ENCODE results near the gene OTUD7B.
"Not testable (repeated sequence)": the region's sequence is repeated elsewhere in the genome, so short reads cannot be mapped to it uniquely, and the experiment has no call there.

Gene OTUD7B

GRCh38 chr1:150010393-150011115 is at the start of gene OTUD7B:
Gene OTUD7B (minus strand): TSS chr1:150010726. CDS start chr1:149977510, 33,216 bp downstream.
- DNase-seq (ENCODE audit: low read depth, low spot score), result peak; percentile 16
- peak within 1 kb of the TSS; percentile 90 for H3K27ac ChIP-seq

GRCh38 chr1:150060260-150060659 is 49.7 kb upstream of the OTUD7B start:
- H3K27ac ChIP-seq, result no peak overlapping the region
- DNase-seq (ENCODE audit: low read depth, low spot score), result no peak

GRCh38 chr1:150056407-150056806 is 45.9 kb upstream of the OTUD7B start:
- no peak for DNase-seq (ENCODE audit: low read depth, low spot score)
- no peak overlapping the region for H3K27ac ChIP-seq

- H3K27ac ChIP-seq; DNase-seq (ENCODE audit: low read depth, low spot score): not testable (repeated sequence)
Observed at GRCh38 chr1:150055507-150055906, 45.0 kb upstream of the OTUD7B start.

GRCh38 chr1:150053926-150054325 is 43.4 kb upstream of the OTUD7B start:
- no peak overlapping the region for H3K27ac ChIP-seq
- DNase-seq (ENCODE audit: low read depth, low spot score), result no peak

- H3K27ac ChIP-seq; DNase-seq (ENCODE audit: low read depth, low spot score): not testable (repeated sequence)
Observed at GRCh38 chr1:150051905-150052412, 41.4 kb upstream of the OTUD7B start.

- no peak overlapping the region for H3K27ac ChIP-seq
Observed at GRCh38 chr1:150051089-150051373, 40.5 kb upstream of the OTUD7B start.

GRCh38 chr1:150049926-150050325 is 39.4 kb upstream of the OTUD7B start:
- DNase-seq (ENCODE audit: low read depth, low spot score), result no peak
- no peak overlapping the region for H3K27ac ChIP-seq

More at GRCh38 chr1:150051089-150051373, 40.5 kb upstream of the OTUD7B start:
- DNase-seq (ENCODE audit: low read depth, low spot score), result no peak

- no peak for DNase-seq (ENCODE audit: low read depth, low spot score)
- no peak overlapping the region for H3K27ac ChIP-seq
Observed at GRCh38 chr1:150034336-150034735, 23.8 kb upstream of the OTUD7B start.

- H3K27ac ChIP-seq, result no peak overlapping the region
- DNase-seq (ENCODE audit: low read depth, low spot score), result no peak
Observed at GRCh38 chr1:150028322-150028721, 17.8 kb upstream of the OTUD7B start.

- no peak for DNase-seq (ENCODE audit: low read depth, low spot score)
- no peak overlapping the region for H3K27ac ChIP-seq
Observed at GRCh38 chr1:150024156-150024555, 13.6 kb upstream of the OTUD7B start.

GRCh38 chr1:150022357-150022756 is 11.8 kb upstream of the OTUD7B start:
- no peak overlapping the region for H3K27ac ChIP-seq
- no peak for DNase-seq (ENCODE audit: low read depth, low spot score)

GRCh38 chr1:150021191-150021694 is 10.7 kb upstream of the OTUD7B start:
- no peak for DNase-seq (ENCODE audit: low read depth, low spot score)
- no peak overlapping the region for H3K27ac ChIP-seq

- no peak overlapping the region for H3K27ac ChIP-seq
- DNase-seq (ENCODE audit: low read depth, low spot score), result no peak
Observed at GRCh38 chr1:150020711-150021110, 10.2 kb upstream of the OTUD7B start.

- peak overlapping the region; percentile 41 for H3K27ac ChIP-seq
- no peak for DNase-seq (ENCODE audit: low read depth, low spot score)
Observed at GRCh38 chr1:150018165-150018564, 7.6 kb upstream of the OTUD7B start.

GRCh38 chr1:150017206-150017750 is 6.8 kb upstream of the OTUD7B start:
- peak overlapping the region; percentile 41 for H3K27ac ChIP-seq
- peak; percentile 78 for DNase-seq (ENCODE audit: low read depth, low spot score)

GRCh38 chr1:150015651-150016131 is 5.2 kb upstream of the OTUD7B start:
- H3K27ac ChIP-seq, result no peak overlapping the region
- no peak for DNase-seq (ENCODE audit: low read depth, low spot score)

- DNase-seq (ENCODE audit: low read depth, low spot score), result no peak
- H3K27ac ChIP-seq, result no peak overlapping the region
Observed at GRCh38 chr1:150012611-150013010, 2.1 kb upstream of the OTUD7B start.

GRCh38 chr1:150009604-150010392 is 728 bp downstream of the OTUD7B start:
- H3K27ac ChIP-seq, result peak overlapping the region; percentile 90
- peak; percentile 16 for DNase-seq (ENCODE audit: low read depth, low spot score)

GRCh38 chr1:150008699-150009098 is 1.8 kb downstream of the OTUD7B start:
- H3K27ac ChIP-seq, result no peak overlapping the region

More at GRCh38 chr1:150008699-150009098, 1.8 kb downstream of the OTUD7B start:
- DNase-seq (ENCODE audit: low read depth, low spot score), result no peak
